GM20431 (cell line): Measurements from ENCODE around the gene RXFP4.

Source experiments
- in situ Hi-C: fragments of 300-500 bp; cut with MseI, MboI; formaldehyde crosslinking; loops from one replicate; pipeline ENCODE4 v1.15.0; 2020; ENCODE audit warnings: low sequenced_read_pairs; ENCODE audit not compliant: unreplicated experiment

The RXFP4 gene

DNA sequence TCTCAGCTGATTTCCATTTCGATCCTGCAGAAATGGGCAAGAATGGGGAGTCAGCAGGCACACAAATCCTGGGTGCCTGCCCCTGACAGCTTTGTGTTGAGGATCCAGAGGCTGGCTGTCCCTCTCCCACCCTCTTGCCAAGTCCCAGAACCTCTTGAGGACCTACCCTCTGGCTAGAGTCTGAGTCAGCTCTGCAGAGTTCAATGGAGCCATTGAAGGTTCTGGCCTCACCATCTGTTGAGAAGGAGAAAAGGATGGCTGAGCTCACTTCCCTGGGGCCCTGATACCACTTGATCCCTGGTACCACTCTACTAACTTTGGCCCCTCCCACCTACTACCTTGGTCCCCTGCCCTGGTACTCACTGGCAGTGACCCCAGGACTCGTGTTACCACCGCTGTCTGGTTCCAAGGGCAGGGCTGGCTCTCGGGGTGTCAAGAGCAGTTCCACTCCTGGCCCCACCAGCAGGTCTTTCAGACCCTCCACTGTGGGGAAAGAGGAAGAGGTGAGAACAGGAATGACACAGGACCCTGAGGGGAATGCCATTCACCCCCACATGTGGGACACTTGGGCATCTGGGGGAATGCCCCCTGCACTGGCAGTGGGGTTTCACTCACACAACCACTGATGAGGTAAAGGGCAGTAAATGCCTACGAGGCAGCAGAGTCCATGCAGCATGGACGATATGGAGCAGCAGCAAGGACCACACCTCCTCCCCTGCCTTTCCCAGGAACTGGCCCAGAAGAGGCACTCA, 10.5 kb downstream of the RXFP4 start:
- in situ Hi-C loops = no loop called here

DNA sequence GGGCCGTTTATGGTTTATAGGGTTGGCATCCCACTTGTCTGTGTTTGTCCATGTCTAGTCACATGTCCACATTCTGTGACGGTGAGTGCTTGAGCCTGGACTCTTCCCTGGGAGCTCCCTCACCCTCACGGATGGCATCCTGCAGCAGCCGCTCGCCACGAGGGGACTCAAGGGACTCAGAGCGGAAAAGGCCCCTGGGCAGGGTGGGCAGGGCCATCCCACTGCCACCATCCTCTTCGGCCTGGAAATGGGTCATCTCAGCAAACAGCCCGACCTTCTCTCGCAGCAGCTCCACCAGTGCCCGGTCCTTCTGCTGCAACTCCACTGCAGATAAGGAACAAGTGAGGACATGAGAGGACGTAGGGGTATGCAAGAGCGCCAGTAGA, 11.1 kb downstream of the RXFP4 start:
- in situ Hi-C loops = no loop called here

DNA sequence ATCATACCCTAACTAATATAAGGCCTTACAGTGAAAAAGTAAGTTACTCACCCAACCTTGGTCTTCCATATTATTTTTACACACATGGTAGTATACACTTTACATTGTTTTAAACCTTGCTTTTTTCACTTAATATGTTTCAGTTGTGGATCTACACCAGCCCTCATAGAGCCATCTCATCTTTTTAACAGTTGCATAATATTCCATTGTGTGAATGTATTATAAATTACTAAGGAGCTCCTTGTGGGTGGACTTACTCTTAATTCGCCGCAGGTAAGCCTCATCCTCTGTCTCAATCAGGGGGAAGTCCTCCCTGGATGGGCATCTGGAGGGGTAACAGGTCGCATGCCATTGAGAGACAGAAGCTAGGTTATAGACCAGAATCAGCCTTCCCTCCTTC, 13.2 kb downstream of the RXFP4 start:
- in situ Hi-C loops = no loop called here

DNA sequence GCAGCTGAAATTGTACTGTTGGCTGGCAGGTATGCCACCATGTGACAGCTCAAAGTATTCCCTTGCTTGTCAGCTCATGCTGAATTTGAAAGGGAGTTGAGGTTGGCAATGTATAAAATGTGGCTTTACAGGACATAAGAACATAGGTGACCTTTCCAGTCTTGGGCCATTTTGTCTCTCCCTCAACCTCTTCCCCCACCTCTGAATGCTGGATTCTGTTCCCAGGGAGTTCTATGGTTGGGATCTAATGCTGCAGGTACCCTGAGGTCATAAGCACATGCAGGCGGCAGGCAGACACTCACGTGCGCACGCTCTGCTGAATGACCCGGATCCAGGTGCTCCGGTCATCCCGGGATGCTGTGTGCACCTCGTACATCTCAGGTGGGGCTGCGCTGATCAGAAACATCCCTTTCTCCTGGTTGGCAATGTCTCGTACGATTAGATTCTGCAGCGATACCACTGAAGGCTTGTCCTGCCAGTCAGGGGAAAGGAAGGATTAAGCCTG, 16.0 kb downstream of the RXFP4 start:
- in situ Hi-C loops = no loop called here

DNA sequence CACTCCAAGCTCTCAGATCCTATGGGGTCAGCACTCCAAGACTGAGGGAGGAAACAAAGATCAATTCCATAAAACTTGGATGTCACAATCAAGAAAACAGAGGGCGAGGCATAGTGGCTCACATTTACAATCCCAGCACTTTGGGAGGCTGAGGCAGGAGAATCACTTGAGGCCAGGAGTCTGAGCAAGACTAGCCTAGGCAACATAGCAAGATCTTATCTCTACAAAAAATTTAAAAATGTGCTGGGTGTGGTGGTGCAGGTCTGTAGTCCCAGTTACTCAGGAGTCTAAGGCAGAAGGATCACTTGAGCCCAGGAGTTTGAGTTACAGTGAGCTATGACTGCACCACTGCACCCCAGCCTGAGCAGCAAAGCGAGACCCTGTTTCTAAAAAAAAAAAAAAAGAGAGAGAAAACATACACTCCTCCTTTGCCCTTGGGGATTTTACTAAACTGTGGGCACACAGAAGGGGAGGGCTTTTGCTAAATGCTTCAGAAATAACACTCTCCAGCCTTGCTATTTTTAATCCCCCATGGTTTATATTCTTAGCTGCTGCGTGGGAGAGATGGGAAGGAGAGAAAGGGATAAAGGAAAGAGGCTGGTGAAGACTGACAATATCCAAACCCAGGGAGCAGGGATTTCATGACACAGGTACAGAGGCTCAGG, 18.8 kb downstream of the RXFP4 start:
- in situ Hi-C loops = no loop called here

DNA sequence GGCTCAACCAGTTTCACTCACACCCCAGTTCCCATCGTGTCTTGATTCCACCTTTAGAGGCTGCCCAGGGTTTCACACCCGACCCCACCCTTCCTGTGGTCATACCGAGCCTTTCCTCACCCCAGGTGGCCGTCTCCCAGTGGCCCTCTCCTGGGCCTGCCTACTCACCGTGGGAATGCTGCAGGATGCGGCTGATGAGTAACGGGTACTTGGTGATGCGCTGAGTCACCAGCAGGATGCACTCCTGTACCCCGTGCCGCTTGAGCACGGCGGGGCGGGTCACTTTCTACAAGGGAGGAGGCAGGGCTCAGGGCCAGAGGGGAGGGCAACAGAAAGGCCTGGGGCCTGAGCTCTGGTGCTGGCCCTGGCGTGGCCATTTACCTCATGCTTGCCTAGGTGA, 20.5 kb downstream of the RXFP4 start:
- in situ Hi-C loops = no loop called here

DNA sequence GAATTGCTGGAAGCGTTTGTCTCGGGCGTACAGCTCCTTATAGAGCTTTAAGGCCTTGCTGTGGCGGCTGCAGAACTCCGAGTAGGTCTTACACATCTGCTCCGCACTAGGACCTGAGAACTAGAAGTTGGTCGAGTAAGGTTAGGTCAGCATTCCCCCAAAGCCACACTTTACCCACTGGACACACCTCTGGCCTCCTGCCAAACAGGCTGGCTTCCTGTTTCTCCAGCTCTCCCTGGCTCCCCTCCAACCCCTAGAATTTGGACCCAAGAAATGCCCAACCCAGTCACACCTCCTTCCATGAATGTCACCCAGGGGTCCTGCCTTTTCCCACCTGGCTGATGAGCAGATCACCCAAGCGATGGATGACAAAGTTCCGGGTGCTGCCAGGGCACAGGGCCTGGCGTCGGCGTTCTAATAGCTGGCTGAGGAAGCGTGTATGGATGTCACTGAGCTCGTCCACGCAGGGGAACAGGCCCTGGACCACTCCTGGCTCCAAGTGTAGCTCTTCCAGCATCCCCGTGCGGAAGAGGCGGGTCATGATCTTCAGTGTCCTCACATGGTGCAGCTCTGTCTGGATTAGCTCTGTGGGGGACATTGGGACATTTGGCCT, 21.3 kb downstream of the RXFP4 start:
- in situ Hi-C loops = no loop called here

DNA sequence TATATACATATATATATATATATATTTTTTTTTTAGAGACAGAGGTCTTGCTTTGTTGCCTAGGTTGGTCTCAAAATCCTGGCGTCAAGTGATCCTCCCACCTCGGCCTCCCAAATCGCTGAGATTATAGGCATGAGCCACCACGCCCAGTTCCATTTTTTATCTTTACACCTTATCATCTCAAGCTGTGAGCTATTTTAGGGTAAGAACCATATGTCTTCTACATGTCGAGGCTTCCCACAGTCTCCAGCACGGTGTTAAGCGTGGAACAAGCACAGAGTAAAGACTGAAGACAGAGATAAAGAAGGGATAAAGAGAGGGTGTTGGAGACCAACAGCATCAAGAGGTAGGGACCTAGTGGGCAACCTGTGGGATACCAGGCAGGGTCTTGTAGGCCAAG, 22.8 kb downstream of the RXFP4 start:
- in situ Hi-C loops = no loop called here

DNA sequence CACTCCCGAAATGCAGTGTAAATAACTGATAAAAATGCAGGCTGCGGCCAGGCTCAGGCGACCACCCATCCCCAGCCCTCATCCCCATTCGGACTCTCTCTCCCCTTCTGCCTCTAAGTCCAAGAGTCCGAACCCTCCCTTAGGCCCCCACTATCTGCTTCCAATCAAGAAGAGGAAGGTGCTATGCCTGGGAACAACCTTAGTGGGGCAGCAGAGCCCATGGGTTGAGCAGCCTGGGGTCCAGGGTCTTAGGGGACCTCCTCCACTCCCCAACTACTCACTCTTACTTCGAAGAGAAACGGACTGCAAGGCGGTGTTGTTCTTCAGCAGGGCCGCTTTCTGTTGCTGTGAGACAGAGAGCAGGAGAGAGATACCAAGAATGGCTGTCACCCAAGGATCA, 24.7 kb downstream of the RXFP4 start:
- in situ Hi-C loops = no loop called here

DNA sequence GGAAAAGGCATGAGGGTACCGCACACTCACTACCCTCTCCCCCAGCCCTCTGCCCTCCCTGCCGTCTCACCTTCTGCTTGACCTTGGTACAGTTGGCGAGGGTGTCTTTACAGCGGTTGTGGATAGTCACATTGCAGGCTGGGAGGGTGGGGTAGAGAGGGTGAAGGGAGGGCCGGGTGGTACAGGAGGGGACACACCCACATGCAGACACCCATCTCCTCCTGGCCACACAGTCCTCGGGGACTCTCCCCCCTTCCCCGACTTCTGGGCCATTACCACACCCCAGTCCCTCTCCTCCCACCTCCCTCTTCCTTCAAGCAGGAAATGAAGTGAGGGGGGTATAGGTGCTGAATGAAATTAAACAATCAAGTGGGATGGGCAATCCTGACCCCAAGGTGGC, 25.3 kb downstream of the RXFP4 start:
- in situ Hi-C loops = no loop called here

DNA sequence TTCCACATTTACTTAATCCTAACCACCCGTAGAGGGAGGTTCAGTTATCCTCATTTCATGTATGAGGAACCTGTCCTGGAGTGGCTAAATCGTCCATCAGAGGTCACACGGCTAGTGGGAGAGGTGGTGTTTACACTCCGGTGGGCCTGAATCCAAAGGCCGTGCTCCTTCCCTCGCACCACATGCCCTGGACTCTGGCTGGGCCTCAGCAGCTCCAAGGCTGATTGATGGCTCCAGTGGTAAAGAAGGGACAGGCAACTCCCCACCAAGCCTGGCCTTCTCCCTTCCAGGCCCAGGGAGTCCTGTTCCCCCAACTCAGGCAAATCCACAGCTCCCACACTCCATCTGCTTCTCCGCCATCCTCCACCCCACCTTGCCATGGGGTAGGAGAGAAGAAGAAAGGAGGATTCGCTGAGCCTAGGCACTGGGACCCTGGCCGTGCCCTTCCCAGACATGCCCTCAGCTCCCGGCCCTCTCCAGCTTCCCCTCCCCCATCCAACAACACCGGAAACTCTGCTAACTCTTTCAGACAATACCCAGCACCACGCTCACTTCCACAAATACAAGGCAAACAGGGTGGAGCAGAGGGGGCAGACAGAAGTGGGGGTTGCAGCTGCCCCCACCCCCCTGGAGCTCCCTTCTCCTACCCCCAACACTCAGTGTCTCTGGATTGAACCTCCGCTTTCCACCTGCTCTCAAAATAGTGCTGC, 26.1 kb downstream of the RXFP4 start:
- in situ Hi-C loops = no loop called here

DNA sequence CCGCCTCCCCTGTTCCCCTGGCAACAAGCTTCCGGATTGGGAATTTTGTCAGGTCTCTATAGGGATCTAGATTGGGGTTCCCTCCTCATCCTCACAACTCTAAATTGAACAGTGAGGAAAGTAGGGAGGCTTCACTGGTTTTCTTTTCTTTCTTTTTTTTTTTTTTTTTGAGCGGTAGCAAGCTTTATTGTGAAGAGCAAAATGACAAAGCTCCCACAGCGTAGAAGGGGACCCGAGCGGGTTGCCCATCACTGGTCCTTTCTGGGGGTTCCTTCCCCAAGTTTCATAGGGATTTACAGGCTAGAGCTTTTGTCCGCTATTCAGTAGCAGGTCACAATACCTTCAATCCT, 26.6 kb downstream of the RXFP4 start:
- in situ Hi-C loops = no loop called here

DNA sequence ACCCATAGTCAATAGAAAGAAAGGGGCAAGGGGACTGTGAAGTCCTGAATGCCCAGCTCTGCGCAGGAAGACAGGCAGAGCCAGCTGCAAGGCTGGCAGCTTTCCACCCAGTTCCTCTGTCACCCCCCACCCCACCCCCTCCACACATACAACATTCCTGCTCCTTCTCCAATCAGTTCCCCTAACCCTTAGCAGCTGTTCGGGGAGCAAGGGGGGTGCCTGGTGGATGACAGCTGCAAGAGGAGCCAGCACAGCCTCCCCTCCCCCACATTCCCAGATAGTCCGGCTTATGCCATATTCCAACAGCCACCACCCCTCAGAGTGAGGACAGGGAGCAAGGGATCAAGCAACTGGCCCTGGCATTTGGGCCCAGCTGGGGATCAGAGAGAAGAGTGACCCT, 27.2 kb downstream of the RXFP4 start:
- in situ Hi-C loops = no loop called here

DNA sequence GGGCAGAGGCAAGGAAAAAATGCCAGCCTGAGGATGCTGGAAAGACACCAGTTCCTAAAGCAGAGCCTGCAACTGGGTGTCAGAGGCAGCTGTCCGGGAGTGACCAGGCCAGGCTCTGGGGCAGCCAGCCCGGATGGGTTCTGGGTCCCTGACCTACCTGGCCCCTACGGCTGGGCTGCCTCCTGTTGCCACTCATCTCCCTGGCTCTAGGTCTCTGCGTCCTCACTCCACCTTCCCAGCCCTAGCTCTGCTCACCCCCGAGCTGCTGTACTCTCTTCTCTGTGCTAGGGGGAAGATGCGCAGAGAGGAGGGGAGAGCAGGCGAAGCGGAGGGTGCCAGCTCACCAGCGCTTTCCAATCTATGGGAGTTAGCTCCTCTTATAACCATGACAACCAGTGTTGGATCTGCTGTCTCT, 27.9 kb downstream of the RXFP4 start:
- in situ Hi-C loops = no loop called here

DNA sequence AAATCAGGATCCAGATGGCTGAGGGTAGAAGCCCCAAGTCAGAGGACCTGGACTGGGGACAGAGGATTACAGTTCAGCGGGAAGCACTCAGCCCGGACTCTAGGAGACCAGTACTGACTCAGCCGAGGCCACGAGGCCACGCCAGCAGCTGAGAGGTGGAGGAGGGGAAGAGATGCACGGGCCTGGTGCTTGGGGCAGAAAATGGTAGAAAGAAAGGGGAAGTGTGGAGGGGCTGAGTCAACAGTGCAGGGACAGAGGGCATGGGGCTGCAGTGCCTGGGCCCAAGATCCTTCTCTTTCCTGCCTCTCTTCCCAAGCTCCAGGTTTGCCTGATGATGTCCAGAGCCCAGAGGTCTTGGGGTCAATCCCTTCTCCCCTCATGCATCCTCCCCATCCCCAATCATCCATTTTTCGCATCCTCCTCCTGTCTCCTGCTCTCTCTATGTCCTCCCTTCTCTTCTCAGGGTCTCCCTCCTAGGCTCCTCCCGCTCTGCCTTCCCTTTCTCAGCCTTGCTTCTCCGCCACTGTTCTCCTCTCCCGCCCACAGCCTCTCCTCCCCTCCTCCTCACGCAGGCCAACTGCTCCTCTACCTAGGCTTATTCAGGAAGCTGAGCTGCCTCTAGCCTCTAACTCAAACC, 29.2 kb downstream of the RXFP4 start:
- in situ Hi-C loops = no loop called here

DNA sequence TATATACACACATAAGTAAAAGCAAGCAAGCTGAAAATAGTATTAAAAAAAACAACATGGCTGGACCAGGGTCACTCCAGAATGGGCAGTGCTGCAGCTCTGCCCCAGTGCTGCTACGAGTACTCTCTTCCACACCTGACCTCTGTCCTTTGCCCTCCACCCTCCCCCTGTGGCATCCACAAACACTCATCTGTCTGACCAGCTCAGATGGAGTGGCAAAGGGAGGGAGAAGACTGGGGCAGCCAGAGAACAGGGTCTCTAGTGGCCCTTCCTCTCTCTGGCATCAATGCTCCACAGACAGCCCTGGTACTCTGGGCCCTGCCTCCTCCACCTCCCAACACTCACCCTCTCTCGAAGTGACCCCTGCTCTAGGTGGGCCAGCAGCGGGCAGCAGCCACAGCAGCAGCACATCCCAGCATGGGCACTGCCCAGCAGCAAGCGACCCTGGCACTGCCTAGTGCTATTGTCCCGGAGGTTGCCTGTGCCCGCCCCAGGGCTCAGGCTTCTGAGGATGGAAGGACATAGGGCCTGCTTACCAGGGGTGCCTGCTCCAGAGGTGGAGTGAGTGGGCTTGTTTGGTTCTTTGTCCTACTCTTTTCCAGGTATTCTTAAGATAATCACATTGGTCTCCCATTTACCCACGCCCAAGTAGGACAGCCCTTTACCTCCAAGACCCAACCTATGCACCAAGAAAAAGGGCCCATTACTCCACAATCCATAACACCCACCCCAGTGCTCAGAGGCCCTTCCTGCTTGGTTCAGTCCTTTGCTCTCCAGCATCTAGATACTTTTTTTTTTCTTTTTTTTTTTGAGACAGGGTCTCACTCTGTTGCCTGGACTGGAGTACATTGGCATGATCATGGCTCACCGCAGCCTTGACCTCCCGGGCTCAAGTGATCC, 30.7 kb downstream of the RXFP4 start:
- in situ Hi-C loops = no loop called here

DNA sequence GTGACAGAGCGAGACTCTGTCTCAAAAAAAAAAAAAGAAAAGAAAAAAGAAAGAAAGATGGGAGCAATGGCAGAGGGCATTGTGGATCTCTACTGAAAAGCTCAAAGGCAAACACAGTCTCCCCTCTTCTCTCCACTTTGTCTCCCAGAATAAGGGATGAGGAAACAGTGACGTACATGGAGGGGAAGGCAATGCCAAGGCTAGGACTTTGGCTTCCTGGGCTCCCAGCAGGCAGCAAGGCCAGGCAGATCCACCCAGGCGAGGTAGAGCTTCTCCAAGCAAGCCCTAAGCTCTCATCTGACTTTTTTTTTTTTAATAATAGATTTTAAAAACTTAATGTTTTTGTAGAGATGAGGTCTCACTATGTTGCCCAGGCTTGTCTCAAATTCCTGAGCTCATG, 32.3 kb downstream of the RXFP4 start:
- in situ Hi-C loops = no loop called here

DNA sequence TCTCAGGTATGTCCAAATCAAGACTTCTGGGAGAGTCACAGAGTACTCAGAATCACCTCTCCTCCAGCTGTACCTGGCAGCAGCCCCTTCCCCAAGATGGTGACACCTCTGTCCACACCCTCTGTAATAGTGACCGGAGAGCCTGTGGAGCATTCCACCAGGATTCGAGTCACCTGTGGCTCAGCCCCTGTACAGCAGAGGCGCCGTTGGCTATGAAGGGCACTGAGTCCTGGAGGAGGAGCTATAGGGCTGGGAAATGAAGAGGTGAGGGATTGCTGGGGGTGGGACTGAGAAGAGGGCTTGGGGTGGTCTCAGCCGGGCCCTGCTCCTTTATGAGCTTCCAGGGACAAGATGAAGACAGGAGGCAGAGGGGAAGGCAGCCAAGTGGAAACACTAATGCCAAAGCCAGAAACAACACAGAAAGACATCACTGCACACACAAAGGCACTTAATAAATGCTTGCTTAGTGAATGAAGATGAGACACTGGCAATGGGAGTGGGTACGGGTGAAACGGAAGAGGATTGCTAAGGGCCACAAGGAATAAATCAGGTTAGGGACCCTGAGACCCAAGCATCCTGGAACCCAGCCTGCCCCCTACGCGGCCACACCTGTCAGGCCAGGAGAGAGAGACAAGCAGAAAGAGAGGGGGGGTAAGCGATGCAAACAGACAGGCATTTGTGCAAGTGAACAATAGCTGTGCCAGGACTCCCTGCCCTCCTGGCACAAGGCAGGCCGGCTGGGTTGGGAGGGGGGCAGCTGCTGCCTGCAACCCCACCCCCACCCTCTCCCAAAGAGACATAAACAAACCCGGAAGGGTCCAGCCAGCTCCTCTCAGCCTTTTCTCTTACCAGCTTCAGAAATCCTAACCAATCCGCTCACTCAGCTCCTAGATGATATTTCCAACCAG, 33.0 kb downstream of the RXFP4 start:
- in situ Hi-C loops = no loop called here
